DMS153 treated with DMSO at 0.1 percent for 48 hours (cell line): ENCODE results near the gene RS1.

Experiments
- DNase-seq: peaks from one replicate; lab custom pipeline; 2025; ENCODE audit not compliant: unreplicated experiment; lab: John Stamatoyannopoulos, UW

RS1 gene

DNA sequence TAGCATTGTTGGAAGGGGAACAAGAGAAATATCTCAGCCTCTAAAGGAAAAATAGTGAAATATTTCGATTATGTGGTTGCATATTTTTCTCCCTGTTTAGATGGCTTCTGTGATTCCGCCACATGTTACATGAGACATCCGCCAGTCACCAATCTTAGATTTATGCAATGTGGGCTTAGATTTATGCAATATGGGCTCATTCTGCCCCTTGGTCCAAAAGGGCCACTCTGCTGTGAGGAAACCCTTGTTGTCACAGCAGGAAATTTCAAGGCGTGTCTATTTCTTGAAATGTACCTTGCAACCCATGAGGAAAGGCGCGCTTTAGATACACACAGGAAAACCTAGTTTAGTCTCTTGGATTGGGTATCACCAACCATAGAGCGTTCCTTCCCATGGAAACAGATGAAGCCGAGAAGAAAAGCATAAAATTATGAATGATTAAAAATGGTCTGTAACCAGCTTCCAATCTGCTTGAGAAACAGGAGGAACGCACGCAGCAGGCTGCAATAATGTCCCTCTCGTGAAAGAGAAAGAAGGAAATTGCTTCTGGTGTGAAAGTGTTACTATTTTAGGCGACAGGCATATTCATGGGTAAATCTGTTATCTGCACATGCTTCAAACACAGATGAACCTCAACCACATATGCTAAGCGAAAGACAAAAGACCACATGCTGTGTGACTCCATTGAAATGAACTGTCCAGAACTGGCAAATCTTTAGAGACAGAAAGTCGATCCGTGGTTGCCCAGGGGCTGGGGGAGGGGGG, 3.7 kb downstream of the RS1 start:
- no peak for DNase-seq

- DNase-seq = no peak
Measured at GRCh38 chrX:18666614-18667013, 5.3 kb downstream of the RS1 start.

GRCh38 chrX:18664947-18665346, 7.0 kb downstream of the RS1 start:
- no peak for DNase-seq

- no peak for DNase-seq
Measured at GRCh38 chrX:18661273-18661672, 10.6 kb downstream of the RS1 start.

GRCh38 chrX:18654875-18655836, 16.8 kb downstream of the RS1 start:
- DNase-seq = no peak

GRCh38 chrX:18652636-18653035, 19.3 kb downstream of the RS1 start:
- DNase-seq = no peak

GRCh38 chrX:18650662-18651061, 21.2 kb downstream of the RS1 start:
- no peak for DNase-seq

DNA sequence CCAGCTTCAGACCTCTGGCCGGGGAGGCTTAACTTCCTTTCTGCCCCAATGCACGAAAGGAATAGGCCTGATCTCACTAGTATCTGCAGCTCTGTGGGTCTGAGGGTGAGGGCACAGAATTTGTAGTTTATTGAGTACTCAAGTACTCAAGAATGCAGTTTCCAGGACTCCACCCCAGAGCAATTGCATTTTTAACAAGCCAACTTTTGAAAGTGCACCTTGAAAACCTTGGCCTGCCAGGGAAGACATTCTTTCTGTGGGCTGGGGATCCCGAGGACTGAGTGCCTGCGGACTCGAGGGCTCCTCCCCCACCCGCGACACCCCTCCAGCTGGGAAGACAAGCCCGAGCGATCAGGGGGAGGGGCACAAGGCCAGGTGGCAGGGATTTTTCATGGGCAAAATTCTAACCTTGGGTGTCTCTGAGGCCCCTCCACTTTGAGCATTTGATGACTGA, 22.4 kb downstream of the RS1 start:
- no peak for DNase-seq

DNA sequence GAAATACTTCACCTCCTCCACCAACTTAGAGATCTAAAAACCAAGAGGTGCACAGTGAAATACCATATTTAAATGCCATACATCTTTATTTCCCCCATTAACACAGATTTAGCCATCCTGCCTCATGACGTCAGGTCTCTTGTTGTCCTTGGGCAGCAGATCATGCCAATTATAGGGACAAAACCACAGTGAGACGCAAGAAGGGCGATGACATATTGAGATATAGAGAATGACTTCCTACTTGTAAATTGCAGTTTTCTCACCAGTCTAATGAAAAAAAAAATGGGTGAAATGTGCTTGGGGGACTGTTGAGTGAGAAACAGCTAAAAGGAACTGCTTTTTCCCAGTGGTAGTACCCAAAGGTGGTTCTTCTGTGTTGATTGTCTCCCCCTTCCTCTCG, 24.3 kb downstream of the RS1 start:
- no peak for DNase-seq

DNA sequence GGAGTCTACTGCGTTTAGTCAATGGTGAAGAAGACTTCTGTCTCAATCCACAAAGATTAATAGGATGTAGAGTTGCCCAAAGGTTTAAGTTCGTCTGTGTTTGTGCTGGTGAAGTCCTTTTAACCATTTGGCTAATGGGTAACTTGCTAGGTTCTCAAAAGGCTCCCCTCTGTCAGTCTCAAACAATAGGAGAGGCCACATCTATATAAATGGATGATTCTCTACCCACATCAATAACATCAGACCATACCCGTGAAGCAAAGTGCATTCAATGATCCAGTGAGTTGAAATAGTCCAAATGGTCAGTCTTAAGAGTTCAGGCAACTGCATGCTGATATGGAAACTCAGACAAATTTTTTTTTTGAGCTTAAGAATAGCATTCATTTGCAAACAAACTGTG, 28.1 kb downstream of the RS1 start:
- DNase-seq = no peak

GRCh38 chrX:18643243-18643642, 28.7 kb downstream of the RS1 start:
- DNase-seq = no peak

DNA sequence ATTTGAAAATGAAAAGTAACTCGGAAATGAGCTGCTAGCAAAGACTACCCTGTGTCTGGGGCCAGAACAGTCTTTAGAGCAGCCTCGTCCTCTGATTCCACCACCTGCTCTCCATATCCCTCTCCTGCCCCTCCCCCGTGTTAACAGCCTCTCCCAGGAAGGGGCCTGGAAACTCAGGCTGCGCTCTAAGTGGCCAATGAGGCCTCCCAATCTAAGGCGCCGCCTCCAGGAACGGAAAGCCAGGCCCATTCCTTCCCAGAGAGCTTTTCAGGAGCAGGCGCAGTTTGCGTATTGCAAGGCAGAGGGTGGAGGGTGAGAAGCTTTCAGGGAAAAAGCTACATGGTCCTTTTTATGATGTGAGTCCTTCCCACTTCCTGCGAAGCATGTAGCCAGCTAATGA, 31.2 kb downstream of the RS1 start:
- DNase-seq = no peak

DNA sequence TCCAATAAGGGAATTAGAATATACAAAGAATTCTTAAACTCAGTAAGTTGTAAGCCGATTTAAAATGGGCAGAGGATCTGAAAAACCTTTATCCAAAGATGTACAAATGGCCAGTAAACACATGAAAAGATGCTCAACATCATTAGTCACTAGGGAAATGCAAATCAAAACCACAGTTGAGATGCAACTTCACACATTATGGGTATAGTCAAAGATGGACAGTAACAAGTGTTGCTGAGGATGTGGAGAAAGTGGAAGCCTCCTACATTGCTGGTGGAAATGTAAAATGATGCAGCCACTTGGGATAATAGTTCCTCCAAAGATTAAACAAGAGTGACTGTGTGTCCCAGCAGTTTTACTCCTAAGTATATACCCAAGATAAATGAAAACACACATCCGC, 32.6 kb downstream of the RS1 start:
- no peak for DNase-seq

DNA sequence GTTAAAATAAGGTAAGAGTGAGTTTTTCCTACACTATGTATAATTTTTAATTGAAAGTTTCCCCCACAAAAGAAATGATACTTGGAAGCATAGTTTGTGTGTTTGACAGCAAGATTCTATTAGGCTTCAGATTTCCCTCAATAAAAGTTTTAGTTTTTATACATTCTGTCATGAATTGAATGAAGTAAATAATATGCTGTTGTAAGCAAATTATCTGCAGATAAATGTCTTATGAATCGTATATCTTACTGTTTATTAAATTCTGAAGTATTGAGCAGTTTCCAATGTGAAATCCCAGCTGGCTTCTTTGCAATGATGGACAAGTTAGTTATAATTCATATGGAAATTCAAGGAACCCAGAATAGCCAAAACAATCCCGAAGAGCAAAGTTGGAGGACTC, 33.5 kb downstream of the RS1 start:
- no peak for DNase-seq

DNA sequence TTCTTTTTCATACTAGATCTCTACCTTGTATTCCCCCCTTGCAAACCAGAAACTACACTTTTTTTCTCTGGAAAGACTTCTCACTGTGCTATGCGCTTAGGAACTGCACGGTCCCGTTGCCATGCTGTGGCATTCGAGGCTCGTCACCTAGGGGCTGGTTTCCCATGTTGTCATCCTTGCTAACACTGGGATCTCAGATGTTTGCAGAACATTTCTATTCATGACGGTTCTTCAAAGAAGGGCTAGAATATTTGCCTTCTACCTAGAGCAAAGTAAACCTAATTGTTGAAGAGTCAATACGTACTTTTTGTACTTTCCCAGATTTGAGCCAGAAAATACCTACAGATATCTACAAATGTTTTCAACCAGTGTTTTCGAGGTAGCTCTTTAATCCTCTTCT, 41.0 kb downstream of the RS1 start:
- no peak for DNase-seq

DNA sequence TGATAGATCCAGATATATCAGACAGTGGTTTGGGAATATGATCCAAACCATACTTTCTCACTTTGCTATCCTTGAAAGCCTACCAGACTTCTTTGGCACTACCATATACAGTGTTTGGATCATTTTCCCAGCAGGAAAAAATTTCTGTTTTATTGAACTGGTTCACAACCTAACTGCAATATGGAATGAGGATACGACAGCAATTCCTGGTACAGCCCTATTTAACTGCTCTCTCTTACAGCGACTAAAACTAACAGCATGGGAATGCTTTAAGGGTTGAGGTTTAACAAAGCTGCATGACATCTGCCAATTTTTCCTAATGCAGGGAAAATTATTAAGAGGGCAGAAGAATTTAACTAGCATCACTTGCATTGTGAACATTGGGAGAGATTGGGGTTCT, 47.3 kb downstream of the RS1 start:
- DNase-seq = no peak

GRCh38 chrX:18620349-18620748, 51.6 kb downstream of the RS1 start:
- no peak for DNase-seq

DNA sequence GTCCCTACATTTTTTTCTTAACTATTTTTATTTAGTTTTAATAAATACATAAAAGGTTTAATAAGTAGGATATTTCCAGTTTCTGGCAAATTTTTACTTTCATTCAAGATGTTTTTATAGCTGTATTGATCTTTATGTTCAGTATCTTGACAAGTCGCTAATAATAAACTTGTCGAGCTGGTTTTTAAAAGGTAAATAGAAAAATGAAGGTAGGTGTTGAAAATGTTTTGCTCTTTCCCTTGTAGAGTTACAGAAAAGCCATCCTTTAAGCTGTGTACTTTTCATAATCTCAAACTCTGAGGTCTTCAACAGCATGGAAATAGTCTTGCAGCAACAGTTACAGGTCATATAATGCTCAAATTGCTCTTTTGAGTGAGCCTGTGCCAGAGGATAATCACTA, 52.6 kb downstream of the RS1 start:
- DNase-seq = no peak

- DNase-seq = no peak
Measured at GRCh38 chrX:18617407-18617750, 54.5 kb downstream of the RS1 start.

GRCh38 chrX:18616688-18617406, 55.1 kb downstream of the RS1 start:
- no peak for DNase-seq

DNA sequence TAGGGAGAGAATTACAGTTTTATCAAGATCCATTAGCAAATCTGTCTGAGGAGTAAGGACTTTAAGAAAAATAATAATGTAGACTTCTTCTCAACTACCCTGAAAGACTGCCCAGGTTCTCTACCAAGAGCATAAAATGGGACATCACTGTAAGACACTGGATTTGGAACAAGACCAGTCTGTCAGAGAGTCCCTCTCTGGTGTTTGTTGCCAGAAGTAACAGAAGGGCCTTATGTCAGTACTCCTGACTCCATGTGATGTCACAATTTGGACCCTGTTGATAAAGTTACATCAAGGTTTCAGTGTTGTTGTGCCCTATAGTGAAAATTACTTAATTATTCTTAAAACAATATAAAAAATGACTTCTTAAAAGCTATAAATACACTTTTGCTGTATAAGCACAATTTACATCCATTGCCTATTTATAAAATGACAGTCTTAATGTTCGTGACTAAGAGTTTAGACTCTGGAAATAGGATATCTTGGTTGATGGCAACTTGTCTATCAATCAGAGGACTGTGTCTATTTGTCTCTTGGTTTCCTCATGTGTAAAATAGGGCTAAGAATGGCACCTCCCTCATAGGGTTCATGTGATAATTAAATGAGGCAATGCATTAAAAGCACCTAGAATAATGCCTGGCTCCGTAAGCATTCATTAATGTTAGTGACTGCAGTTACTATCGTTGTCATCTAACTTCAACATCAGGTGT, 57.8 kb downstream of the RS1 start:
- no peak for DNase-seq
